OCI-LY7 (cell line): ENCODE results near the gene SHH. TPM values are rescaled to one million over a fixed set of nuclear protein-coding genes. Genes with fewer than 3 reads are reported as not detected.

Source experiments
- BruUV-seq: library from RNA; stranded (reverse); fragments of 400-500 nt; replicated peaks from 2 replicates; lab custom pipeline; 2021; lab: Mats Ljungman, UMichigan
- CTCF ChIA-PET: fragments of 300-600 bp; sonication (Branson Sonifier 250); formaldehyde crosslinking; loops from one replicate; lab custom pipeline; 2022; ENCODE audit warnings: antibody characterized with exemption; ENCODE audit not compliant: unreplicated experiment; lab: Charles Lee
- POLR2A ChIA-PET: fragments of 300-600 bp; sonication (Branson Sonifier 250); formaldehyde crosslinking; loops from one replicate; lab custom pipeline; 2022; ENCODE audit warnings: antibody characterized with exemption; lab: Charles Lee
- DNase-seq: peaks from one replicate; pipeline ENCODE4 v3.0.0-alpha.2; 2015; ENCODE audit warnings: low spot score
- H2AFZ ChIP-seq: fragments of 200-600 bp; sonication (generic), shearing (Covaris generic); 2 replicates; pipeline ENCODE4 v1.6.1; 2014; ENCODE audit warnings: mild to moderate bottlenecking, antibody characterized with exemption, low read length, moderate library complexity
- H3K27ac ChIP-seq: fragments of 200-600 bp; sonication (generic); 2 replicates; pipeline ENCODE4 v1.5.1; 2014; ENCODE audit warnings: mixed run types, low read depth, mild to moderate bottlenecking, moderate library complexity, low read length, inconsistent platforms; ENCODE audit not compliant: poor library complexity, severe bottlenecking
- H3K36me3 ChIP-seq: fragments of 200-600 bp; sonication (generic); 2 replicates; pipeline ENCODE4 v1.6.1; 2014; ENCODE audit warnings: mild to moderate bottlenecking, antibody characterized with exemption, low read length, moderate library complexity, mixed read lengths; ENCODE audit not compliant: insufficient read depth
- H3K4me1 ChIP-seq: fragments of 200-600 bp; sonication (generic); 2 replicates; pipeline ENCODE4 v1.5.1; 2014; ENCODE audit warnings: mild to moderate bottlenecking, low read length; ENCODE audit not compliant: insufficient read depth, poor library complexity, severe bottlenecking
- H3K4me2 ChIP-seq: fragments of 200-600 bp; sonication (generic); 2 replicates; pipeline ENCODE4 v1.6.1; 2014; ENCODE audit warnings: mild to moderate bottlenecking, low read length
- H3K4me3 ChIP-seq: fragments of 200-600 bp; sonication (generic); 2 replicates; pipeline ENCODE4 v1.5.1; 2014; ENCODE audit warnings: mild to moderate bottlenecking, low read depth, low read length; ENCODE audit not compliant: poor library complexity, severe bottlenecking
- H3K79me2 ChIP-seq: fragments of 200-600 bp; sonication (generic); 2 replicates; pipeline ENCODE4 v1.6.1; 2016; ENCODE audit warnings: low read depth, mild to moderate bottlenecking, low read length, moderate library complexity, mixed read lengths; ENCODE audit not compliant: insufficient read depth
- H3K9me2 ChIP-seq: fragments of 200-600 bp; sonication (generic); 2 replicates; pipeline ENCODE4 v1.6.1; 2016; ENCODE audit warnings: mild to moderate bottlenecking, low read length, mixed read lengths; ENCODE audit not compliant: insufficient read depth
- H3K9me3 ChIP-seq: fragments of 200-600 bp; sonication (generic); 2 replicates; pipeline ENCODE4 v1.6.1; 2014; ENCODE audit warnings: mild to moderate bottlenecking, mixed run types, low read length, mixed read lengths
- H4K20me1 ChIP-seq: fragments of 200-600 bp; sonication (generic); 2 replicates; pipeline ENCODE4 v1.6.1; 2014; ENCODE audit warnings: mild to moderate bottlenecking, antibody characterized with exemption, low read length, moderate library complexity, mixed read lengths; ENCODE audit not compliant: insufficient read depth
- CTCF ChIP-seq: fragments of 200-600 bp; sonication (generic); conservative IDR thresholded peaks from 2 replicates; pipeline ENCODE4 v1.5.1; 2014; ENCODE audit warnings: mild to moderate bottlenecking, antibody characterized with exemption, low read length, moderate library complexity, mixed read lengths
- EZH2phosphoT487 ChIP-seq: fragments of 200-600 bp; sonication (generic); IDR thresholded peaks from 2 replicates; pipeline ENCODE4 v1.6.1; 2018; ENCODE audit warnings: low read depth, borderline replicate concordance, mild to moderate bottlenecking, mixed run types, antibody characterized with exemption, low read length, moderate library complexity, mixed read lengths
- intact Hi-C: fragments of 100-400 bp; cut with micrococcal nuclease; formaldehyde crosslinking; loops from one replicate; pipeline ENCODE4 v1.10.0; 2022; ENCODE audit not compliant: unreplicated experiment
- total RNA-seq, 2 experiments: library from RNA; depleted of rRNA in 1 of 2; stranded (reverse); fragments of >200 nt in 1 of 2; shearing (Covaris generic) in 1 of 2; gene quantifications; 2 replicates each; pipeline ENCODE4 v1.2.3, GENCODE V29; 2014 to 2022

Gene SHH
- total RNA-seq, 2 experiments from 2014 or later: not detected

- H3K4me1 ChIP-seq: no peaks in the 10 kb centered on the region
- no peak for DNase-seq
- ChIA-PET POLR2A (interaction anchor here (0.5 kb wide), 1 partner anchor 749 kb away, joined by 3 read pairs; no protein-coding TSS in a partner anchor), CTCF (no interaction called here)
- TF ChIP-seq EZH2phosphoT487: no peak
- TF ChIP-seq CTCF: no peak
- H3K4me2 ChIP-seq: no peak overlapping the region
- BruUV-seq: no TSS peak
- no peaks in the 10 kb centered on the region for H3K9me2 ChIP-seq
- H3K79me2 ChIP-seq: no peaks in the 10 kb centered on the region
- H3K36me3 ChIP-seq: no peaks in the 10 kb centered on the region
- H3K4me3 ChIP-seq: no peak overlapping the region
- H4K20me1 ChIP-seq: no peaks in the 10 kb centered on the region
- H3K27ac ChIP-seq: no peak overlapping the region
- no peak overlapping the region for H2AFZ ChIP-seq
- no peaks in the 10 kb centered on the region for H3K9me3 ChIP-seq
- intact Hi-C loops: no loop called here
These were observed 48.7 kb upstream of the SHH start for GRCh38 chr7:155860840-155861479.

GRCh38 chr7:155860461-155860839, 48.2 kb upstream of the SHH start:
- TF ChIP-seq EZH2phosphoT487 (no peak), CTCF (no peak)

GRCh38 chr7:155858521-155859061, 46.3 kb upstream of the SHH start:
- intact Hi-C loops: no loop called here

More at GRCh38 chr7:155860461-155860839, 48.2 kb upstream of the SHH start:
- H3K79me2 ChIP-seq: no peaks in the 10 kb centered on the region
- no peak overlapping the region for H3K4me2 ChIP-seq
- no peaks in the 10 kb centered on the region for H4K20me1 ChIP-seq
- intact Hi-C loops: no loop called here
- no peak overlapping the region for H2AFZ ChIP-seq
- H3K36me3 ChIP-seq: no peaks in the 10 kb centered on the region
- BruUV-seq: no TSS peak
- POLR2A ChIA-PET: no interaction called here
- CTCF ChIA-PET: no interaction called here
- no peak overlapping the region for H3K27ac ChIP-seq
- no peaks in the 10 kb centered on the region for H3K4me1 ChIP-seq
- no peaks in the 10 kb centered on the region for H3K9me3 ChIP-seq
- H3K4me3 ChIP-seq: no peak overlapping the region
- no peaks in the 10 kb centered on the region for H3K9me2 ChIP-seq
- no peak for DNase-seq

More at GRCh38 chr7:155858521-155859061, 46.3 kb upstream of the SHH start:
- Histone ChIP-seq H2AFZ (no peak overlapping the region), H3K4me3 (no peak overlapping the region), H3K4me2 (no peak overlapping the region), H3K36me3 (no peaks in the 10 kb centered on the region), H3K27ac (no peak overlapping the region), H3K4me1 (no peaks in the 10 kb centered on the region), H3K9me3 (no peaks in the 10 kb centered on the region), H4K20me1 (no peaks in the 10 kb centered on the region), H3K79me2 (no peaks in the 10 kb centered on the region), H3K9me2 (no peaks in the 10 kb centered on the region)
- BruUV-seq: no TSS peak
- ChIA-PET POLR2A (no interaction called here), CTCF (no interaction called here)
- TF ChIP-seq EZH2phosphoT487 (no peak), CTCF (no peak)
- no peak for DNase-seq
